ENCODE results near the gene GNG7.

GNG7 gene

DNA sequence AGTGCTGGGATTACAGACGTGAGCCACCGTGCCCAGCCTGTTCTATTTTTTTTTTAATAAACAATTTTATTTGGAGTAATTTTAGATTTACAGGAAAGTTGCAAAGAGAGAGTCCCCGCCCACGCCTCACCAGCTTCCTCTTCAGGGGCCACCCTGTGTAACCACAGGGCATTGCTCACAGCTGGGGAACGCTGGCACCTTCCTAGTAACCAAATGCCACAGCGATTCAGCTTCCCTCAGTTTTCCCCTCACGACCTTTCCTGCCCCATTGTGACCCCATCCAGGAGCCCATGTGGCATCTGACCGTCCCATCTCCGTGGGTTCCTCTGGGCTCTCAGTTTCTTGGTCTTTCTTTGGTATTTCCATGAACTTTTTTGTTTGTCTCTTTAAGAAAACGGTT lies 83.9 kb downstream of the GNG7 start:
- Histone ChIP-seq H3K4me1 (peaks cover 100% of the 10 kb centered on the region), H3K9ac (peak overlapping the region; percentile 36; the same call in 1 of the 2 replicates), H3K27ac (peak overlapping the region; percentile 85), H3K27me3 (no peaks in the 10 kb centered on the region), H3K36me3 (peaks cover 11% of the 10 kb centered on the region), H3K4me3 (peak overlapping the region; percentile 41; the same call in 1 of the 2 replicates), H3K9me3 (peaks cover 9% of the 10 kb centered on the region), H3K4me2 (peak overlapping the region; percentile 89), H4K20me1 (peaks cover 41% of the 10 kb centered on the region; the same call in 1 of the 2 replicates)
- no peak for TF ChIP-seq Cebpa-rat (IDR thresholded peaks at IDR 0.05)

DNA sequence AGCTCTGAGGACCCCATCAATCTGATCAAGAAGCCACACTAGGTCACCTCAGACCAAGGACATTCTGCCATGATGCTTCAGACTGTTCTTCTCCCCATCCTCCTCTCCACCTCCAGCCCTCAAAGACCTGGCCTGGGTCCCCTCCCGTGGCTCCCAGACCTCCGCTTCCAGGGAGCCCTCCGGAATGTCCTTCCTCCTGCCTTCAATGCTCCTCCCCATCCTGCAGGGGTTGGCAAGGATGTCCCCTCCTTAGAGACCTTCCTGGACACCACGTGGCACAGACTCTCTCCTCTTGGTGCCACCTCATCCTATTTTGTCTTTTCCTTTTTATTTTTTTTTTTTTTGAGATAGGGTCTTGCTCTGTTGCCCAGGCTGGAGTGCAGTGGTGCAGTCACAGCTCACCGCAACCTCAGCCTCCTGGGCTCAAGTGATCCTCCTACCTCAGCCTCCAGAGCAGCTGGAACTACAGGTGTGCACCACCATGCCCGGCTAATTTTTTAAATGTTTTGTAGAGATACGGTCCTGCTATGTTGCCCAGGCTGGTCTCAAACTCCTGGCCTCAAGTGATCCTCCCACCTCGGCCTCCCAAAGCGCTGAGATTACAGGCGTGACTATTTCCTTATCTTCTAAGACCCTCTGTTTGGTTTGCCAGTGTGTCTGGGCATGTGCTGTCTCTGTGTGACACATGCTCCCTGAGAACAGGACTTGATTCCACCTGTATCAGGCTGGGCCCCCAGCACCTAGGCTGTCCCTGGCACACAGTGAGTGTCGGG lies 84.9 kb downstream of the GNG7 start:
- peak overlapping the region; percentile 85 for H3K27ac ChIP-seq
- no peak overlapping the region for H3K4me3 ChIP-seq
- H3K27me3 ChIP-seq = no peaks in the 10 kb centered on the region
- peaks cover 51% of the 10 kb centered on the region for H4K20me1 ChIP-seq
- peaks cover 6% of the 10 kb centered on the region; the same call in 1 of the 2 replicates for H3K36me3 ChIP-seq
- H3K9me3 ChIP-seq = peaks cover 9% of the 10 kb centered on the region
- H3K9ac ChIP-seq = peak overlapping the region; percentile 74; the same call in 1 of the 2 replicates
- H3K4me2 ChIP-seq = peak overlapping the region; percentile 89
- no peak for TF ChIP-seq Cebpa-rat (IDR thresholded peaks at IDR 0.05)
- peaks cover 100% of the 10 kb centered on the region for H3K4me1 ChIP-seq

DNA sequence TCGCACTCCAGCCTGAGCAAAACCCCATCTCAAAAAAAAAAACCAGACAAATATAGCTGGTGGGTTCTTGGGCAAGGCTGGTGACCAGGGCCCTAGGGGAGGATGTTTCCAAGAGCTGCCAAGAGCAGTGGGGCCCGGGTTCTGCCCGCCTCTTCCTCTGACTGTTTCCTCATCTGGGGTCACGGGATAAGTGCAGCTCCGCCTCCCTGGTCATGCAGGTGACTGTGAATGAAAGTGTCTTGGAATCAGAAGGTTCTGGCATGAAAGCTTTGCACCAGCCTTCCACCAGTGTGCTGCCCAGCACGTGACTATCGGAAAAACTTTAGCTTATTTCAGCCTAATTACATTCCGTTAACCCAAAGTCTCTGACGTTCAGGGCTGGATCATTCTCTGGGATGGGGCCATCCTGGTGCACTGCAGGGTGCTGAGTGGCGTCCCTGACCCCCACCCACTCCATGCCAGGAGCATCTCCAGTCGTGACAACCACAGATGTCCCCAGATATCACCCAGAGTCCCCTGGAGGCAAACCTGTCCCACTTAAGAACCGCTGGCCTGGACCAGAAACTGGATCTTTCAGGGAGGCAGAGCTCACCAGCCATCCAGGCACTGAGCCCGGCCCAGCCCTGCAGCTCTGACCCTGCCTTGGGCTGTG lies 85.6 kb downstream of the GNG7 start:
- Histone ChIP-seq H3K27me3 (no peaks in the 10 kb centered on the region), H3K4me2 (peak overlapping the region; percentile 89), H3K4me1 (peaks cover 100% of the 10 kb centered on the region), H4K20me1 (peaks cover 59% of the 10 kb centered on the region), H3K27ac (peak overlapping the region; percentile 85), H3K4me3 (peak overlapping the region; percentile 44; the same call in 1 of the 2 replicates), H3K9ac (peak overlapping the region; percentile 74), H3K36me3 (peaks cover 6% of the 10 kb centered on the region; the same call in 1 of the 2 replicates), H3K9me3 (peaks cover 9% of the 10 kb centered on the region)
- TF ChIP-seq Cebpa-rat (IDR thresholded peaks at IDR 0.05) = peak; percentile 66; the same call in 1 of the 2 replicates

DNA sequence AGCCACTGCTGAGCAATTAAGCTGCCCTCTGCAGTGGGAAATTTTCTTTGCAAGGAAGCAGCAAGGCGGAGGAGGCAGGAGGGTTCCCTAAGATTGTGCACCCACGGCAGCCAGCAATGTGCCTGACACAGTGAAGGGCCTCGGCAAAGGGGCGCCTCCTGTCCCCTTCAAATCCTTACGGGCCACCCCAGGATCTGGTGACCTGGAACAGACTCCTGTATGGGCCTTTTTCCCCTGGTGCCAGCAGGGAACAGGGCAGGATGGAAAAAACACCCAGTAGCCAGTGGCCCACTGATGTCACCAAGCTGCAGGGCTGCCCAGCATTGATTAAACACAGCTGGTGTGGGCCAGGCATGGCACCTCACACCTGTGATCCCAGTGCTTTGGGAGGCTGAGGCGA lies 86.7 kb downstream of the GNG7 start:
- Histone ChIP-seq H4K20me1 (peaks cover 59% of the 10 kb centered on the region), H3K9ac (peak overlapping the region; percentile 74), H3K4me3 (peak overlapping the region; percentile 44; the same call in 1 of the 2 replicates), H3K27me3 (no peaks in the 10 kb centered on the region), H3K4me1 (peaks cover 100% of the 10 kb centered on the region), H3K9me3 (peaks cover 9% of the 10 kb centered on the region), H3K4me2 (peak overlapping the region; percentile 89), H3K36me3 (peaks cover 6% of the 10 kb centered on the region; the same call in 1 of the 2 replicates), H3K27ac (peak overlapping the region; percentile 85)
- TF ChIP-seq Cebpa-rat (IDR thresholded peaks at IDR 0.05) = no peak

DNA sequence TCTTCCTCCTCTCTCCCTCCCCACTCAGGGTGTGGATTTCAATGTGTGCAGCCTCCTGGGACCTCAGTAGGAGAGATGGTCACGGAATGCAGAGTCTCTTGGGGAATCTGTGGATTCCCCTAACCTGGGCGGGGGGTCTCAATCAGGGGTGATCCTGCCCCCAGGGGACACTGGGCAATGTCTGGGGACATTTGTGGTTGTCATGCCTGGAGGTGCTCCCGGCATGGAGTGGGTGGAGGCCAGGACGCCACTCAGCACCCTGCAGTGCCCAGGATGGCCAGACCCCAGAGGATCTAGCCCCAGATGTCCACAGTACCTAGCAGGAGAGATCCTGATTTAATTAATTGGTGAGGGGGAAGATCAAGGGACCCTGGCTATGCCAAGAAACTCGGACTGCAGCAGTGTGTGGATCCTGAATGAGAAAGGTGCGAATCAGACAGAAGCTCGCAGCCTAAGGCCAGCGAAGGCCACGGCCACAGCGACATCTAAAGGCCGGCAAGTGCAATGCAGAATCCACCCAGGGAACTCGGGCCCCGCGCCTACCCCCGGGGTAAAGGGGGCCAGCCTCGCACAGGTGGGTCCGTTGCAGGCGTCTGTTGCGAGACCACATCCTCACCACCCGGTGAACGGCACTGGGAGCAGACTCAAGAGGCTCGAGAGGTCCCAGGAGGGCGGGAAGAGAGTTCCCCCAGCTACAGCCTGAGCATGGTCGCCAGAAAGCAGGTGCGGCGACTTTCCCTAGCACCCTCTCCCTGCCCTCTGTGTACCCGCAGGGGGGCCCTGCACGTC lies 88.8 kb downstream of the GNG7 start:
- Histone ChIP-seq H3K27me3 (no peaks in the 10 kb centered on the region), H3K4me1 (peaks cover 100% of the 10 kb centered on the region), H3K27ac (peak overlapping the region; percentile 85), H3K4me3 (peak overlapping the region; percentile 8; the same call in 1 of the 2 replicates), H3K4me2 (peak overlapping the region; percentile 89), H3K36me3 (peaks cover 9% of the 10 kb centered on the region; the same call in 1 of the 2 replicates), H3K9me3 (peaks cover 9% of the 10 kb centered on the region), H3K9ac (peak overlapping the region; percentile 51), H4K20me1 (peaks cover 64% of the 10 kb centered on the region)
- TF ChIP-seq Cebpa-rat (IDR thresholded peaks at IDR 0.05) = no peak

DNA sequence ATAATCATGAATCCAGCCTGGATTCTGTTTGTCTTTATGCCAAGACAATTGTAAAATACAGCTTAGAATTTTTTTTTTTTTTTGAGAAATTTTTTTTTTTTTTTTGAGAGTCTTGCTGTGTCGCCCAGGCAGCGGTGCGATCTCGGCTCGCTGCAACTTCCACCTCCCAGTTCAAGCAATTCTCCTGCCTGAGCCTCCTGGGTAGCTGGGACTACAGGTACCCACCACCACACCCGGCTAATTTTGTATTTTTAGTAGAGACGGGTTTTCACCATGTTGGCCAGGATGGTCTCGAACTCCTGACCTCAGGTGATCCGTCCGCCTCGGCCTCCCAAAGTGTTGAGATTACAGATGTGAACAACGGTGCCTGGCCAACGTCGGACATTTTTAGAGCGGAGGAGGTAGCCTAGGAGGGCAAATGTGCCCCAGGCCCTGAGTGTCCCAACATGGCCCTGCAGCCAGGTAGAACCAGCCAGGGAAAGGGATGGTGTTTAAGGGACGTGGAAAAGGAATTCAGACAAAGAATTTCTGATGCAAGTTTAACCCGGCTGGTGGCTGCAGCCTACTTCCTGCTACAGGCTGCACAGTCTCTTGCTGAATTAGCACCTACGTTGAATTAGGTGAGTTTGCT lies 89.8 kb downstream of the GNG7 start:
- Histone ChIP-seq H3K4me2 (peak overlapping the region; percentile 89), H4K20me1 (peaks cover 72% of the 10 kb centered on the region), H3K27ac (peak overlapping the region; percentile 85), H3K4me1 (peaks cover 100% of the 10 kb centered on the region), H3K9ac (peak overlapping the region; percentile 51), H3K9me3 (peaks cover 9% of the 10 kb centered on the region), H3K27me3 (no peaks in the 10 kb centered on the region), H3K4me3 (no peak overlapping the region), H3K36me3 (peaks cover 18% of the 10 kb centered on the region)
- TF ChIP-seq Cebpa-rat (IDR thresholded peaks at IDR 0.05) = no peak

DNA sequence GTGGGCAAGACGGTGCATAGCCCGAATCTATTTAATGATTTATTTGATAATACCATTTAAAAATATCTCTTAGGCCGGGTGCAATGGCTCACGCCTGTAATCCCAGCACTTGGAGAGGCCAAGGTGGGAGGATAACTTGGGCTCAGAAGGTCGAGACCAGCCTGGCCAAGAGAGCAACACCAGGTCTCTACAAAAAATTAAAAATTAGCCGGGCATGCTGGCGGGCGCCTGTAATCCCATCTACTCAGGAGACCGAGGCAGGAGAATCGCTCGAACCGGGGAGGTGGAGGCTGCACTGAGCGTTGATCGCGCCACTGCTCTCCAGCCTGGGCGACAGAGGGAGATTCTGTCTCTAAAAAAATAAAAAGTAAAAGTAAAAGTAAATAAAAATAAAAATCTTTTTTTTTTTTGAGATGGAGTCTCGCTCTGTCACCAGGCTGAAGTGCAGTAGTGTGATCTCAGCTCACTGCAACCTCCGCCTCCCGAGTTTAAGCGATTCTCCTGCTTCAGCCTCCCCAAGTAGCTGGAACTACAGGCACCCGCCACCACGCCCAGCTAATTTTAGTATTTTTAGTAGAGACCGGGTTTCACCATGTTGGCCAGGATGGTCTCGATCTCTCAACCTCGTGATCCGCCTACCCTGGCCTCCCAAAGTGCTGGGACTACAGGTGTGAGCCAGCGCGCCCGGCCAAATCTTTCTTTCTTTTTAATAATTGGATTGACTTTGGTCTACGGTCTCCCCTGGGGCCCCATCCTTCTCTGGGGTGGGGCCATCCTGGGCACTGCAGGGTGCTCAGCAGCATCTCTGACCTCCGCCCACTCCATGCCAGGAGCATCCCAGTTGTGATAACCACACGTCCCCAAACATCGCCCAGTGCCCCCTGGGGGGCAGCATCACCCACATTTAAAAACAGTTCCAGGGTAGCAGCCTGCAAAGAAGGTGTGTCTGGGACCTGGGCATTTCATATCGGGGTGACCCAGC lies 90.7 kb downstream of the GNG7 start:
- Histone ChIP-seq H3K4me1 (peaks cover 93% of the 10 kb centered on the region), H3K27ac (peak overlapping the region; percentile 85), H3K9ac (peak overlapping the region; percentile 51; the same call in 1 of the 2 replicates), H3K4me3 (no peak overlapping the region), H3K9me3 (peaks cover 9% of the 10 kb centered on the region), H3K36me3 (peaks cover 24% of the 10 kb centered on the region), H3K27me3 (no peaks in the 10 kb centered on the region), H3K4me2 (peak overlapping the region; percentile 89), H4K20me1 (peaks cover 72% of the 10 kb centered on the region)
- no peak for TF ChIP-seq Cebpa-rat (IDR thresholded peaks at IDR 0.05)
